Kidney epithelial cell (primary cell): Measurements from ENCODE around the gene EFCAB6. TPM values are rescaled to one million over a fixed set of nuclear protein-coding genes. Genes with fewer than 3 reads are reported as not detected.

ENCODE experiments used
- DNase-seq: peaks from one replicate; pipeline ENCODE4 v3.0.0-alpha.2; 2010; ENCODE audit warnings: low read depth
- H3K27me3 ChIP-seq: 2 replicates; pipeline ENCODE4 v1.6.0; 2011; ENCODE audit warnings: low read length; ENCODE audit not compliant: control insufficient read depth, insufficient read depth
- H3K36me3 ChIP-seq: 2 replicates; pipeline ENCODE4 v1.5.1; 2011; ENCODE audit warnings: low read length; ENCODE audit not compliant: control insufficient read depth, insufficient read depth
- H3K4me3 ChIP-seq: 2 replicates; pipeline ENCODE4 v1.5.1; 2011; ENCODE audit warnings: low read depth, mild to moderate bottlenecking, control low read depth, low read length
- total RNA-seq: library from RNA; depleted of rRNA; stranded (reverse); fragments of >200 nt; gene quantifications from 2 replicates; pipeline ENCODE4 v1.2.3, GENCODE V29; 2015
- TF ChIP-seq, protein P1 (sequence below): IDR thresholded peaks from 2 replicates; pipeline ENCODE4 v1.5.1; 2011; ENCODE audit warnings: mild to moderate bottlenecking, moderate library complexity, low read length, control low read depth, inconsistent platforms; ENCODE audit not compliant: insufficient read depth, poor library complexity, severe bottlenecking

Gene EFCAB6
- total RNA-seq, 1 donor from 2014 or later = 2.3 TPM

DNA sequence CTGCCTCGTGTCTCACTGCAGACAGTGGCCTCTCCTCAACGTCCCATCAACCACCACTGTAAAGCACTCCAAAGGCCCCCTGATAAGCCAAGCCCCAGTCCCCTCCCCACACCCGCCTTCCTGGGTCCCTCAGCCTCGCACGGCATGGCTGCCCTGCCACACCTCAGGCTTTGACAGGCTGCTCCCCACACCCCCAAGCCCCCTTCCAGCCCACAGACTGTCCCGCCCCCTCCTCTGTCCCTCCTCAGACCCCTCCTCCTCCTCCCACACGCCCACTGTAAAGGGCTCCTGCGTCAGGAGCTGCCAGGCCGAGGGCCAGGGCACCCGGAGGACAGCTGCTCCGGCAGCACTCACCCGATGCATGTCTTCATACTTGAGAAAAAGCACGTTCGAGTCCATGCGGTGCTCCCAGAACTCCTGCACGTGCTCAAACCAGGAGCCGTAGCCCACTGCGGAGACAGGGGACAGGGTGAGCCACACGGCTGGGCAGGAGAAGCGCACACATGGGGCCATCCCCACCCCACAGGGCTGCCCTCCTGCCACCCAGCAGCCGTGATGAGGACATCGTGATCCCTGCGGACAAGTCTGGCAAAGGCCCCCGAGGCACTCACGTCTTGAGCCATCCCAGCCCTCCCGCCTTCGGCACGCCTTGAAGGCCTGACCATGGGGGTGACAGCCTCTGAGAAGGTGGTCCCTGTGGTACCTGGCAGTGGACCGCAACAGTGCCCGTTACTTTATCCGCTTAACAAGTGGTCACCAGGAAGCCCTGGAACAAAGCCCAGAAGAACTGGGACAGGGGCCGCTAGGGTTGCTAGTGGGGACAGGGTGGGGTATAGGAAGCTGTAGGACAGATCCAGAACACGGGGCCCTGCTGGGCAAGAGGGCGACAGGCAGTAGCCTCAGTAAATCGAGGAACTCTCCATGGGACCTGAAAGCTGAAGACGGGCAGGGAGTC lies 21.5 kb upstream of the EFCAB6 start:
- no peak for DNase-seq
- H3K27me3 ChIP-seq = peaks cover 20% of the 10 kb centered on the region
- no peaks in the 10 kb centered on the region for H3K36me3 ChIP-seq
- TF ChIP-seq, protein P1, sequence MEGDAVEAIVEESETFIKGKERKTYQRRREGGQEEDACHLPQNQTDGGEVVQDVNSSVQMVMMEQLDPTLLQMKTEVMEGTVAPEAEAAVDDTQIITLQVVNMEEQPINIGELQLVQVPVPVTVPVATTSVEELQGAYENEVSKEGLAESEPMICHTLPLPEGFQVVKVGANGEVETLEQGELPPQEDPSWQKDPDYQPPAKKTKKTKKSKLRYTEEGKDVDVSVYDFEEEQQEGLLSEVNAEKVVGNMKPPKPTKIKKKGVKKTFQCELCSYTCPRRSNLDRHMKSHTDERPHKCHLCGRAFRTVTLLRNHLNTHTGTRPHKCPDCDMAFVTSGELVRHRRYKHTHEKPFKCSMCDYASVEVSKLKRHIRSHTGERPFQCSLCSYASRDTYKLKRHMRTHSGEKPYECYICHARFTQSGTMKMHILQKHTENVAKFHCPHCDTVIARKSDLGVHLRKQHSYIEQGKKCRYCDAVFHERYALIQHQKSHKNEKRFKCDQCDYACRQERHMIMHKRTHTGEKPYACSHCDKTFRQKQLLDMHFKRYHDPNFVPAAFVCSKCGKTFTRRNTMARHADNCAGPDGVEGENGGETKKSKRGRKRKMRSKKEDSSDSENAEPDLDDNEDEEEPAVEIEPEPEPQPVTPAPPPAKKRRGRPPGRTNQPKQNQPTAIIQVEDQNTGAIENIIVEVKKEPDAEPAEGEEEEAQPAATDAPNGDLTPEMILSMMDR = no peak
- H3K4me3 ChIP-seq = no peak overlapping the region

DNA sequence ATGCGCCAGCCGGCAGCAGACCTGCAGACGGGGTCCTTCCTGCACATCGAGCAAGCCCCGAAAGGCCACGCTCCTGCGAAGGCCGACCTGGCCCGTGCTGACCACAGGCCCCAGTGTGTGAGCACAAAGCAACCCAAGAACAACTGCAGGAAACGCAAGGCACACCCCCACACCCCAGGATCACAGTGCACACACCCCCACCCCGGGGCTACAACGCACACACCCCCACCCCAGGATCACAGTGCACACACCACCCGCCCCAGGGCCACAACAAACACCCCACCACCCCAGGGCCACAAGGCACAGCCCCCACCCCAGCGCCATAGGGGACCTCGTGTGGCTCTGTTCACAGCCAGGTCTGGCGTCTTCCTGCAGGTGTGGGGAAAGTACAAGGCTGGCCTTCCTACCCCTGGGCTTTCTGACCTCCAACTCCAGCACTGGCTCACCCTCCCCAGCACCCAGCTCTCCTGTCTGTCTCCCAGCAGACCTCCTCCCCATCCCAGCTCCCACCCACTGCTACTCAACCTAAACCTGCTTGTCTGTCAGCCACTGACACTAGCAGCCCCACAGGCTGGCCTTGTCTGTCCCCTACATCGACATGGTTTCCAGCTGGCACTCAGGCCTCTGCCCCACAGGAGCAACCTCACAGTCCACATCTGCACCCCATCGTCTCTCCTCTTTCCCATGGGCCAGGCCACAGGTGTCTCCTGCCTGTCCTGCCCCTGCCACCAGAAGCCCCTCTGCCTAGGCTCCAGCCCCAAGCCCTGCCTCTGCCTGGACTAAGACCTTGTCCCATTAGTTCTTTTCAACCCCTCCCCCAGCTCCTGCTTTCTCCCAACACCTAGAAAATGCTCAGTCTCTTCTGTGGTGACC lies 20.5 kb upstream of the EFCAB6 start:
- Histone ChIP-seq H3K36me3 (no peaks in the 10 kb centered on the region), H3K27me3 (peaks cover 20% of the 10 kb centered on the region), H3K4me3 (no peak overlapping the region)
- TF ChIP-seq, protein P1 = no peak
- DNase-seq = no peak

DNA sequence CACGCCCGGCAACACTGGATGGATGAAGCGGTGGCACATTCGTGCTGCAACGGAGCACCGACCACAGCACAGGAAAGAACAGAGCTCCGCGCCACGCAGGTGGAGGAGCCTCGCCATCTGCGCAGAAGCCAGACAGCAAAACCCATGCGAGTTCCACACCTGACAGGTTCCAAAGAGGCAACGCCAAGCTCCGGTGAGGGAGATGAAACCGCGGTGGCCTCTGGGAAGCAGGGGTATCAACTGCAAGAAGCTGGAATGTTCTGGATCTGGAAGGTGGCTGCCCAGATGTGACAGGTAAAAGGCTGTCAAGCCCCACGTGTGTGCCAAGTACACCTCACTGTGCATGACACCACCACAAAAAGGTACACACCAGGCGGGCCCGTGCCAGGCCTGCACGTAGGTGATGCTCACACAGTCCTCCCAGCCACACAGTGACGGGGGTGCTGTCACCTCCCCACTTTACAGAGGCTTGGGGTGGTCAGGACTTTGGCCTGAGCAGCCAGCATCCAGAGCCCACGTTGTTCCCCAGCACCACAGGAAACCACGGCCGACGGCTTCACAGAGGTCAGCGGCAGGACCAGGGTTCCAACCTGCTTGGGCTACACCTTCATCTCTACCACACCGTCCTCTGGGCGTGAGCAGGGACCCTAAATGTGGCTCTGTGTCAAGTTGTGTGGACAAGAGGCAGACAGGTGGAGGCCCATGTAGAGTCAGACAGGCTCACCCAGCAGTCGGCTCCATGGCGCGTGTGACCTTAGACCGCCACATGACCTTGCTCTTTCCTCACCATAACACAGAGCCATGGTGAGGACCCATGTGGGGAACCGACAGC lies 19.7 kb upstream of the EFCAB6 start:
- Histone ChIP-seq H3K4me3 (no peak overlapping the region), H3K27me3 (peaks cover 20% of the 10 kb centered on the region), H3K36me3 (no peaks in the 10 kb centered on the region)
- DNase-seq = no peak
- TF ChIP-seq, protein P1 = no peak

DNA sequence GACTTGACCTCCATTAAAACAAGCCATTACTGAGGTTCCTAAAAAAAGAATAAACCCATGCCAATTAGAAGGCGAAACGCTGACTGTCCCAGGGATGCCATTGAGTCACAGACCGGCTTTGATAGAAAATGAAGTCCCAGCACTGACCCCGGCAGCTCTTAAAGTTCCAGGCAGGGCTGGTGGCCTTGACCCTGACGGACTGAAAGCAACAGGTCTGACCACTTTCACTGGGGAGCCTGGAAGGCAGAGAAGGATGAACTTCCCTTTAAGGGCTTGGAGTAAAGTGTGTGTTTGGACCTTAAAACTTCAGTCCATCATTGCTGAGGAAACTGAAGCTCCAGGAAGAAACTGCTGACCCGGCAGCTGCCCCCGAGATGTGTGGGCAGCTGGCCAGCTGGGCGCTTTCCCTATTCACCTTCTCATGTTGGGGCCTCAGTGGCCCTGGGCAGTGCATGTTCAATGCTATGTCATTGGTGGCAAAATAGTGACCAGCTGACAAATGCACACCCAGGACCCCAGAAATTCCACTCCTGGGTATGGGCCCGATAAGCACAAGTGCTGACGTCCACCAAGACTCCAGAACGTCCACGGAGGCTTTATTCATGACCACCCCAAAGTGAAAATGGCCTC lies 18.9 kb upstream of the EFCAB6 start:
- no peak for DNase-seq
- no peaks in the 10 kb centered on the region for H3K36me3 ChIP-seq
- TF ChIP-seq, protein P1 = no peak
- H3K4me3 ChIP-seq = no peak overlapping the region
- peaks cover 20% of the 10 kb centered on the region for H3K27me3 ChIP-seq
